GM12873 (cell line): ENCODE results near the gene AUH.

Source experiments
- TF ChIP-seq, protein P1 (sequence below): IDR thresholded peaks from 2 replicates; pipeline ENCODE4 v1.5.1; 2012; ENCODE audit warnings: low read depth, mild to moderate bottlenecking, moderate library complexity, low read length, control low read depth; ENCODE audit not compliant: insufficient read depth; ENCODE audit errors: missing control alignments

The AUH gene

DNA sequence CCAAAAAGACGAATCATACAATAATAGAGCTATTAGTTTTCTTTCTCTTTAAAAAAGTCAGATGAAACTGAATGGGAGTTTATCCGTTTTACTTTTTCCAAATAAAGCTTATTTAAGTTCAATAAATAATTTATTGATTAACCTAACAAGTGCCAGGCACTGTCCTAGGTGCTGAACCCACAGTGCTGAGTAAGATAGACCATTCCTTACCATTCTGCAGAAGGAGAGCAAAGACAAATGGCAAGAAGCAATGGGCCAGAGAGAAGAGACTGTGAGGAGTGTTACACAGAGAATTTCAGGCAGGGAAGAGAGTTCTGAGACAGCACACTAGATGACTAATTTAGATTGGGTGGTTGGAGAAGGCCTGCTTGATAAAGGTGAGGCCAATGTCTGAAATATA is 127.2 kb downstream of the AUH start:
- TF ChIP-seq, protein P1, sequence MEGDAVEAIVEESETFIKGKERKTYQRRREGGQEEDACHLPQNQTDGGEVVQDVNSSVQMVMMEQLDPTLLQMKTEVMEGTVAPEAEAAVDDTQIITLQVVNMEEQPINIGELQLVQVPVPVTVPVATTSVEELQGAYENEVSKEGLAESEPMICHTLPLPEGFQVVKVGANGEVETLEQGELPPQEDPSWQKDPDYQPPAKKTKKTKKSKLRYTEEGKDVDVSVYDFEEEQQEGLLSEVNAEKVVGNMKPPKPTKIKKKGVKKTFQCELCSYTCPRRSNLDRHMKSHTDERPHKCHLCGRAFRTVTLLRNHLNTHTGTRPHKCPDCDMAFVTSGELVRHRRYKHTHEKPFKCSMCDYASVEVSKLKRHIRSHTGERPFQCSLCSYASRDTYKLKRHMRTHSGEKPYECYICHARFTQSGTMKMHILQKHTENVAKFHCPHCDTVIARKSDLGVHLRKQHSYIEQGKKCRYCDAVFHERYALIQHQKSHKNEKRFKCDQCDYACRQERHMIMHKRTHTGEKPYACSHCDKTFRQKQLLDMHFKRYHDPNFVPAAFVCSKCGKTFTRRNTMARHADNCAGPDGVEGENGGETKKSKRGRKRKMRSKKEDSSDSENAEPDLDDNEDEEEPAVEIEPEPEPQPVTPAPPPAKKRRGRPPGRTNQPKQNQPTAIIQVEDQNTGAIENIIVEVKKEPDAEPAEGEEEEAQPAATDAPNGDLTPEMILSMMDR: no peak

GRCh38 chr9:91231619-91232018 is 130.1 kb downstream of the AUH start:
- TF ChIP-seq, protein P1: no peak

GRCh38 chr9:91223000-91223399 is 138.7 kb downstream of the AUH start:
- TF ChIP-seq, protein P1: no peak

DNA sequence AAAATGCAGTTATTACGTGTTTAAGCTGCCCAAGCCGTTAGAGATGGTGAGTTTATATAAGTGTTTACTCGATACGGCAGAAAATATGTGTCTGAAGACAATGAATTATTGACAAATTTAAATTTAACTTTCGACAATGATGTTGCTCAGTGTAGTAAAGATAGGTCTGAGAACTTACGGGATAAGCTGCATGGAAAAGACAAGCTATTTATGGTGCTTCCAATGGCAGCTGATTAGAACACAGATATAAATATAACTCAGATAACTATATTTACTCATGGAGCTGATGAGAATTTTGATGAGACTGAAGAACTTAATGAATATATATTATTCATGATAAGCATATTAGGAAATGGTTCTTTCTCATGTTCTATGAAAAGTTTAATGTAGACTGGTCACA is 139.3 kb downstream of the AUH start:
- TF ChIP-seq, protein P1: no peak

- TF ChIP-seq, protein P1: no peak
Measured at GRCh38 chr9:91221332-91221731, 140.4 kb downstream of the AUH start.

DNA sequence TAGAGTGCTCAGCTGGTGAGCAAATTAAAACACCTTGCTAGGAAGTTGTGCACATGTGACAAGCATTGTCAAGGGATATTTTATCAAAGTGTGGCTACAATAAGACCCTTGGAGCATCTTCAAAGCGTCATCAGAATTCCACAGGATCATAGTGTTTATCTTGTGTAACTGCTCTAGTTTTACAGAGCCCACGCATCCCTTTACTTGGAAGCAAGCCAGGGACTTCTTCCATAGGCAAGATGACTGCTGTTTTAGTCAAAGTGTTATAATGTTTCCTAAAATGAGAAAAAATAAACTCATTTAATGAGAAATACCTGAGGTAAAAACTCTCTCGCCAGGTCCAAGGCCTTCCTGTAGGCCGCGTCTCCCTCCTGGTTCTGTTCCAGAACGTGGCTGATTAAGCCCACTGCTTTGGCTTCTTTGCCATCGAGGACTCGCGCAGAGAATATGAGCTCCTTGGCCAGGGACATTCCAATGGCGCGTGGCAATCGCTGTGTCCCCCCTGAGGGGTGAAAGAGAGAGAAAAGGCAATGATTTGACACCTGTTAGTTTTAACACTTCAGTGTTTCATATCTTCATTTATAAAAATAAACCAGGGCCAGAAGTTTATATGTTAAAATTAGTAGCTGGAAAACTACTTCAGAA is 141.1 kb downstream of the AUH start:
- TF ChIP-seq, protein P1: no peak

- TF ChIP-seq, protein P1: no peak
Measured at GRCh38 chr9:91220021-91220420, 141.7 kb downstream of the AUH start.
